Liver (tissue), 9 donors: ENCODE results near the gene SP7. TPM values are rescaled to one million over a fixed set of nuclear protein-coding genes. Genes with fewer than 3 reads are reported as not detected.

Experiments
- DNase-seq: peaks from one replicate; pipeline ENCODE4 v3.0.0-alpha.2; 2017; ENCODE audit warnings: low spot score
- H3K27ac ChIP-seq, 2 donors: one replicate each; pipeline ENCODE4 v1.7.0; 2013; ENCODE audit warnings: inconsistent platforms in 2 of 2, low read length in 2 of 2, control low read depth in 1 of 2, low read depth in 1 of 2, mild to moderate bottlenecking in 1 of 2
- H3K27me3 ChIP-seq, 4 donors: one replicate each; pipeline versions ENCODE4 v1.6.1 to v1.7.0; 2013; ENCODE audit warnings: low read length in 3 of 4, inconsistent platforms in 1 of 4, mild to moderate bottlenecking in 1 of 4, moderate library complexity in 1 of 4; ENCODE audit not compliant: control insufficient read depth in 4 of 4, insufficient read depth in 4 of 4
- H3K36me3 ChIP-seq, 4 donors: one replicate each; pipeline versions ENCODE4 v1.6.1 to v1.7.0; 2013; ENCODE audit warnings: low read length in 3 of 4, mild to moderate bottlenecking in 3 of 4, low read depth in 1 of 4, moderate library complexity in 1 of 4; ENCODE audit not compliant: control insufficient read depth in 4 of 4, insufficient read depth in 3 of 4
- H3K4me1 ChIP-seq, 4 donors: one replicate each; pipeline versions ENCODE4 v1.6.1 to v1.7.0; 2013; ENCODE audit warnings: low read length in 3 of 4, mild to moderate bottlenecking in 3 of 4, moderate library complexity in 1 of 4; ENCODE audit not compliant: control insufficient read depth in 4 of 4, insufficient read depth in 4 of 4
- H3K4me3 ChIP-seq, 3 donors: one replicate each; pipeline versions ENCODE4 v1.6.1 to v1.7.0; 2013; ENCODE audit warnings: low read length in 3 of 3, control low read depth in 1 of 3, low read depth in 1 of 3, mild to moderate bottlenecking in 1 of 3
- H3K9ac ChIP-seq, 2 donors: one replicate each; pipeline ENCODE4 v1.7.0; 2013; ENCODE audit warnings: low read length in 2 of 2, mild to moderate bottlenecking in 2 of 2, moderate library complexity in 2 of 2, control low read depth in 1 of 2, low read depth in 1 of 2
- H3K9me3 ChIP-seq, 4 donors: one replicate each; pipeline versions ENCODE4 v1.6.1 to v1.7.0; 2013; ENCODE audit warnings: low read length in 3 of 4; ENCODE audit not compliant: control insufficient read depth in 4 of 4
- EGR1 ChIP-seq, 2 donors: IDR thresholded peaks; 2 replicates each; pipeline ENCODE4 v1.6.1; 2016 to 2018; ENCODE audit warnings: antibody characterized with exemption in 2 of 2, low read depth in 2 of 2
- FOXA2 ChIP-seq: IDR thresholded peaks from 2 replicates; pipeline ENCODE4 v1.6.1; 2016; ENCODE audit warnings: antibody characterized with exemption
- GABPA ChIP-seq, 2 donors: IDR thresholded peaks in 1 of 2; conservative IDR thresholded peaks in 1 of 2; 2 replicates each; pipeline ENCODE4 v1.6.1; 2016; ENCODE audit warnings: antibody characterized with exemption in 2 of 2, mild to moderate bottlenecking in 1 of 2, moderate library complexity in 1 of 2
- HNF4A ChIP-seq, 2 donors: conservative IDR thresholded peaks; 2 replicates each; pipeline ENCODE4 v1.6.1; 2016; ENCODE audit warnings: antibody characterized with exemption in 2 of 2, mild to moderate bottlenecking in 2 of 2
- MAX ChIP-seq: IDR thresholded peaks from 2 replicates; pipeline ENCODE4 v1.6.1; 2016; ENCODE audit warnings: antibody characterized with exemption
- REST ChIP-seq: IDR thresholded peaks from 2 replicates; pipeline ENCODE4 v1.6.1; 2016; ENCODE audit warnings: antibody characterized with exemption, mild to moderate bottlenecking
- SP1 ChIP-seq: IDR thresholded peaks from 2 replicates; pipeline ENCODE4 v1.6.1; 2018; ENCODE audit warnings: antibody characterized with exemption, mild to moderate bottlenecking
- YY1 ChIP-seq: IDR thresholded peaks from 2 replicates; pipeline ENCODE4 v1.6.1; 2016; ENCODE audit warnings: antibody characterized with exemption, mild to moderate bottlenecking
- WGBS: extraction: QIAGEN DNeasy Blood & Tissue Kit; methylation state at CpG from one replicate; pipeline ENCODE4 v1.1.7; 2013; 5-methylcytosine and 5-hydroxymethylcytosine counted together
- polyA plus RNA-seq, 2 donors: library from polyadenylated mRNA; stranded (reverse) in 1 of 2; unstranded in 1 of 2; fragments of 200-250 nt in 1 of 2; fragments of >200 nt in 1 of 2; fragmentation: Nextera tagmentation in 1 of 2; extraction: Ambion mirVana in 1 of 2; gene quantifications; one replicate each; pipeline versions ENCODE4 v1.2.1 to v1.2.3, GENCODE V29; 2013 to 2015
- total RNA-seq, 2 donors: library from RNA; depleted of rRNA; stranded (reverse); fragments of >200 nt; gene quantifications; one replicate each; pipeline ENCODE4 v1.2.3, GENCODE V29; 2014
- TF ChIP-seq, protein P1 (sequence below): IDR thresholded peaks from 2 replicates; pipeline ENCODE4 v1.6.1; 2016; ENCODE audit warnings: antibody characterized with exemption
- TF ChIP-seq, protein P2 (sequence below): fragments of 150-350 bp; IDR thresholded peaks from 2 replicates; pipeline ENCODE4 v1.5.1; 2017; ENCODE audit warnings: improper control_type of control experiment, low read depth, low read length; ENCODE audit not compliant: missing input control
- donor health status: healthy.
- donor health status: healthy.
- donor health status: healthy.
- donor health status: healthy.
- donor health status: healthy.

The SP7 gene
- total and polyA plus RNA-seq, 4 donors: not detected

- TF ChIP-seq, protein P1, sequence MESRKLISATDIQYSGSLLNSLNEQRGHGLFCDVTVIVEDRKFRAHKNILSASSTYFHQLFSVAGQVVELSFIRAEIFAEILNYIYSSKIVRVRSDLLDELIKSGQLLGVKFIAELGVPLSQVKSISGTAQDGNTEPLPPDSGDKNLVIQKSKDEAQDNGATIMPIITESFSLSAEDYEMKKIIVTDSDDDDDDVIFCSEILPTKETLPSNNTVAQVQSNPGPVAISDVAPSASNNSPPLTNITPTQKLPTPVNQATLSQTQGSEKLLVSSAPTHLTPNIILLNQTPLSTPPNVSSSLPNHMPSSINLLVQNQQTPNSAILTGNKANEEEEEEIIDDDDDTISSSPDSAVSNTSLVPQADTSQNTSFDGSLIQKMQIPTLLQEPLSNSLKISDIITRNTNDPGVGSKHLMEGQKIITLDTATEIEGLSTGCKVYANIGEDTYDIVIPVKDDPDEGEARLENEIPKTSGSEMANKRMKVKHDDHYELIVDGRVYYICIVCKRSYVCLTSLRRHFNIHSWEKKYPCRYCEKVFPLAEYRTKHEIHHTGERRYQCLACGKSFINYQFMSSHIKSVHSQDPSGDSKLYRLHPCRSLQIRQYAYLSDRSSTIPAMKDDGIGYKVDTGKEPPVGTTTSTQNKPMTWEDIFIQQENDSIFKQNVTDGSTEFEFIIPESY: no peak
Measured at GRCh38 chr12:53355121-53355520, 19.0 kb upstream of the SP7 start (continued).

GRCh38 chr12:53353257-53353655 lies 17.1 kb upstream of the SP7 start:
- peaks cover 0 to 2% (median 0%) of the 10 kb centered on the region in 4 donors for H3K4me1 ChIP-seq
- no peak for DNase-seq
- H3K27me3 ChIP-seq: no peaks in the 10 kb centered on the region
- H3K4me3 ChIP-seq: no peak overlapping the region
- H3K9ac ChIP-seq: no peak overlapping the region
- 90% methylated on average over 5 of the region's 5 CpGs for WGBS
- H3K36me3 ChIP-seq: no peaks in the 10 kb centered on the region
- no peak for TF ChIP-seq EGR1 (IDR thresholded peaks at IDR 0.05; ENCODE audit: low read depth in 2 of 2)
- no peak for TF ChIP-seq FOXA2
- TF ChIP-seq MAX: no peak
- no peak for TF ChIP-seq REST
- no peak for TF ChIP-seq HNF4A (conservative IDR thresholded peaks at IDR 0.05)
- no peak for TF ChIP-seq SP1
- TF ChIP-seq, protein P1: no peak
- TF ChIP-seq YY1: no peak
- TF ChIP-seq, protein P2, sequence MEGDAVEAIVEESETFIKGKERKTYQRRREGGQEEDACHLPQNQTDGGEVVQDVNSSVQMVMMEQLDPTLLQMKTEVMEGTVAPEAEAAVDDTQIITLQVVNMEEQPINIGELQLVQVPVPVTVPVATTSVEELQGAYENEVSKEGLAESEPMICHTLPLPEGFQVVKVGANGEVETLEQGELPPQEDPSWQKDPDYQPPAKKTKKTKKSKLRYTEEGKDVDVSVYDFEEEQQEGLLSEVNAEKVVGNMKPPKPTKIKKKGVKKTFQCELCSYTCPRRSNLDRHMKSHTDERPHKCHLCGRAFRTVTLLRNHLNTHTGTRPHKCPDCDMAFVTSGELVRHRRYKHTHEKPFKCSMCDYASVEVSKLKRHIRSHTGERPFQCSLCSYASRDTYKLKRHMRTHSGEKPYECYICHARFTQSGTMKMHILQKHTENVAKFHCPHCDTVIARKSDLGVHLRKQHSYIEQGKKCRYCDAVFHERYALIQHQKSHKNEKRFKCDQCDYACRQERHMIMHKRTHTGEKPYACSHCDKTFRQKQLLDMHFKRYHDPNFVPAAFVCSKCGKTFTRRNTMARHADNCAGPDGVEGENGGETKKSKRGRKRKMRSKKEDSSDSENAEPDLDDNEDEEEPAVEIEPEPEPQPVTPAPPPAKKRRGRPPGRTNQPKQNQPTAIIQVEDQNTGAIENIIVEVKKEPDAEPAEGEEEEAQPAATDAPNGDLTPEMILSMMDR: no peak
- no peak for TF ChIP-seq GABPA (IDR thresholded peaks at IDR 0.05 in 1 of 2, conservative IDR thresholded peaks at IDR 0.05 in 1 of 2)
- H3K9me3 ChIP-seq: no peaks in the 10 kb centered on the region
- H3K27ac ChIP-seq: no peak overlapping the region
